Heart left ventricle (tissue), 16 donors: ENCODE results near the gene CACNA1D. TPM values are rescaled to one million over a fixed set of nuclear protein-coding genes. Genes with fewer than 3 reads are reported as not detected.

Experiments used
- ATAC-seq, 4 donors: fragments of 200-7000 bp; cut with Tn5 transposase; one replicate each; pipeline ENCODE4 v1.9.1; 2020 to 2022; ENCODE audit warnings: moderate library complexity in 4 of 4, mild to moderate bottlenecking in 3 of 4, moderate number of reproducible peaks in 1 of 4
- DNase-seq, 5 donors: peaks; one replicate each; pipeline ENCODE4 v3.0.0-alpha.2; 2020
- H3K27ac ChIP-seq, 12 donors: fragments of 200-600 bp; sonication (generic) in 4 of 12; one replicate each; pipeline versions ENCODE4 v1.5.0 to v1.8.0; 2016 to 2022; ENCODE audit warnings: mild to moderate bottlenecking in 2 of 12
- H3K27me3 ChIP-seq, 9 donors: fragments of 200-600 bp; sonication (generic) in 2 of 9; one replicate each; pipeline versions ENCODE4 v1.5.1 to v1.8.0; 2016 to 2022; ENCODE audit warnings: mild to moderate bottlenecking in 3 of 9
- H3K36me3 ChIP-seq, 9 donors: fragments of 200-600 bp; sonication (generic) in 2 of 9; one replicate each; pipeline versions ENCODE4 v1.5.0 to v1.8.0; 2018 to 2022; ENCODE audit warnings: mild to moderate bottlenecking in 2 of 9
- H3K4me1 ChIP-seq, 12 donors: fragments of 200-600 bp; sonication (generic) in 4 of 12; one replicate each; pipeline versions ENCODE4 v1.5.0 to v1.8.0; 2016 to 2022; ENCODE audit warnings: mild to moderate bottlenecking in 3 of 12
- H3K4me3 ChIP-seq, 12 donors: fragments of 200-600 bp; sonication (generic) in 4 of 12; one replicate each; pipeline versions ENCODE4 v1.5.0 to v1.8.0; 2017 to 2022; ENCODE audit warnings: mild to moderate bottlenecking in 9 of 12, moderate library complexity in 4 of 12
- H3K9me3 ChIP-seq, 12 donors: fragments of 200-600 bp; sonication (generic) in 4 of 12; one replicate each; pipeline versions ENCODE4 v1.5.0 to v1.8.0; 2016 to 2022; ENCODE audit warnings: mild to moderate bottlenecking in 1 of 12
- CTCF ChIP-seq, 12 donors: fragments of 200-600 bp; sonication (generic) in 4 of 12; IDR thresholded peaks; one replicate each; pipeline versions ENCODE4 v1.5.0 to v1.8.0; 2018 to 2022; ENCODE audit warnings: antibody characterized with exemption in 12 of 12, mild to moderate bottlenecking in 5 of 12
- POLR2A ChIP-seq, 2 donors: fragments of 450-650 bp; IDR thresholded peaks; one replicate each; pipeline ENCODE4 v1.6.1; 2017; ENCODE audit warnings: antibody characterized with exemption in 2 of 2, mild to moderate bottlenecking in 2 of 2, moderate library complexity in 2 of 2
- WGBS, 4 donors: extraction: QIAGEN DNeasy Blood & Tissue Kit in 2 of 4; methylation state at CpG; one replicate each; pipeline versions ENCODE4 v1.1.5 to v1.1.7; 2013 to 2018; 5-methylcytosine and 5-hydroxymethylcytosine counted together
- intact Hi-C, 10 donors: fragments of 100-400 bp; cut with DNase I; formaldehyde crosslinking; loops; one replicate each; pipeline versions ENCODE4 v1.11.1 to v1.14.2; 2022
- polyA plus RNA-seq, 2 donors: library from polyadenylated mRNA; stranded (reverse); fragments of 200-250 nt; gene quantifications; one replicate each; pipeline ENCODE4 v1.2.3, GENCODE V29; 2013
- total RNA-seq, 9 donors: library from RNA; depleted of rRNA in 2 of 9; stranded (reverse); fragments of >200 nt in 2 of 9; fragmentation: NEBNext Ultra II Directional in 3 of 9; extraction: Animal tissue kit (Norgen Biotek cat#: 25700) in 3 of 9; gene quantifications; one replicate each; pipeline versions ENCODE4 v1.1.0 to v1.2.4, GENCODE V29; 2016 to 2023
- donor health status: ischemic (EF 13 %, LVEDD 7.1; RV severe dilation, severe dysfunction).
- donor health status: healthy with polysubstance abuse.
- donor health status: DM: no; HTN: yes; CAD: no.
- donor health status: DM: no; HTN: no; CAD: no.
- donor health status: ischemic (EF 25% LVEDD 6.9; RV normal size, moderate dysfunction).
- donor health status: ischemic (EF 25% LVEDD 5.7; RV mildly dilated, moderate dysfunction).
- donor health status: healthy.
- donor health status: DM: yes; HTN: yes; CAD: no.
- donor health status: ischemic (EF 35%, LVEDD 5.7; RV mildly dilated, moderate dysfunction).
- donor health status: nonischemic (EF 11% LVEDD 7.7; RV severe dilation, severe dysfunction).
- donor health status: DM: yes; HTN: yes; CAD: no.
- donor health status: PGD.
- donor health status: ischemic (EF 29% LVEDD 5.4; RV normal size, mild dysfunction).
- donor health status: nonischemic (EF 23%, LVEDD 6.1; RV moderate dilation, normal function).

CACNA1D gene
- total and polyA plus RNA-seq, 11 donors, result 0.06 to 2.4 (median 0.40) TPM; not detected in 1

GRCh38 chr3:53693451-53693850 lies 199.0 kb downstream of the CACNA1D start:
- ATAC-seq (no peak), DNase-seq (no peak)
- no peaks in the 10 kb centered on the region for H3K4me1 ChIP-seq
- TF ChIP-seq CTCF (IDR thresholded peaks at IDR 0.05) (no peak), POLR2A (IDR thresholded peaks at IDR 0.05) (no peak)
- no peaks in the 10 kb centered on the region for H3K27me3 ChIP-seq
- intact Hi-C loops, result no loop called here
- no peaks in the 10 kb centered on the region for H3K36me3 ChIP-seq
- no peaks in the 10 kb centered on the region for H3K9me3 ChIP-seq
- WGBS, 4 donors, result 63 to 69% (median 67%) methylated on average over 2 of the region's 2 CpGs
- no peak overlapping the region for H3K27ac ChIP-seq
- no peak overlapping the region for H3K4me3 ChIP-seq

- Histone ChIP-seq H3K27ac (no peak overlapping the region), H3K4me3 (no peak overlapping the region), H3K27me3 (no peaks in the 10 kb centered on the region), H3K36me3 (no peaks in the 10 kb centered on the region), H3K9me3 (no peaks in the 10 kb centered on the region), H3K4me1 (no peaks in the 10 kb centered on the region)
- DNase-seq, result peak in 2 of 5 donors; percentile 3 to 56
- ATAC-seq, result no peak
- no peak for TF ChIP-seq CTCF (IDR thresholded peaks at IDR 0.05)
- WGBS, 4 donors, result 81 to 90% (median 88%) methylated on average over 4 of the region's 4 CpGs
- intact Hi-C loops, result no loop called here
Observed at GRCh38 chr3:53694046-53694445, 199.6 kb downstream of the CACNA1D start.

- TF ChIP-seq POLR2A (IDR thresholded peaks at IDR 0.05) (no peak), CTCF (IDR thresholded peaks at IDR 0.05) (no peak)
- H3K27ac ChIP-seq, result no peak overlapping the region
- intact Hi-C loops, result no loop called here
- no peak overlapping the region for H3K4me3 ChIP-seq
- peak in 1 of 5 donors; percentile 0 for DNase-seq
- H3K27me3 ChIP-seq, result no peaks in the 10 kb centered on the region
- no peaks in the 10 kb centered on the region for H3K9me3 ChIP-seq
- no peaks in the 10 kb centered on the region for H3K4me1 ChIP-seq
- no peaks in the 10 kb centered on the region for H3K36me3 ChIP-seq
- WGBS, 4 donors, result 84 to 94% (median 85%) methylated on average over 11 to 15 of the region's 15 CpGs
- no peak for ATAC-seq
Observed at GRCh38 chr3:53694666-53695323, 200.4 kb downstream of the CACNA1D start.

GRCh38 chr3:53695324-53695690 lies 200.9 kb downstream of the CACNA1D start:
- Histone ChIP-seq H3K27ac (no peak overlapping the region), H3K27me3 (no peaks in the 10 kb centered on the region), H3K36me3 (no peaks in the 10 kb centered on the region), H3K4me3 (no peak overlapping the region), H3K9me3 (no peaks in the 10 kb centered on the region), H3K4me1 (no peaks in the 10 kb centered on the region)
- 76 to 87% (median 77%) methylated on average over 7 of the region's 7 CpGs for WGBS, 4 donors
- ATAC-seq (no peak), DNase-seq (peak in 1 of 5 donors; percentile 1)
- intact Hi-C loops, result no loop called here
- no peak for TF ChIP-seq CTCF (IDR thresholded peaks at IDR 0.05)
- no peak for TF ChIP-seq POLR2A (IDR thresholded peaks at IDR 0.05)
